Raji (cell line): ENCODE measurements around the gene IPO9.

ENCODE experiments used
- POLR2A ChIP-seq: IDR thresholded peaks from 2 replicates; pipeline ENCODE4 v1.6.1; 2011; ENCODE audit warnings: low read depth, low read length, control low read depth; ENCODE audit not compliant: insufficient read depth

Gene IPO9

GRCh38 chr1:201870397-201870796 lies 41.4 kb downstream of the IPO9 start:
- no peak for TF ChIP-seq POLR2A

DNA sequence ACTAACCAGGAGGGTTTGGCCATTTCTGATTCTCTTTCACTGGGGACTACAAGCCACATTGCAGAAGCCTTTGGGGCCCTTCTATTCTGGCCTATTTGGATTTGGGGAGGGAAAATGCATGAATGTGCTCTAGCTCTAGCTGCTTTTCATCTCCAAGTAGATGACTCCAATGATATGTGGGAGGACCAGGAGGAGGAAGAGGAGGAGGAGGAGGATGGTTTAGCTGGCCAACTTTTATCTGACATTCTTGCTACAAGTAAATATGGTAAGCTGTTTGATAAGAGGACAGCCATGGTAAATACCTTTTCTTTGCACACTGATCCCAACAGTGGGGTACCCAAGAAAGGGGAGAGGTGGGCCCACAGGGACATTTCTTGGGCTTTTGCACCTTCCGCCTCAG lies 45.7 kb downstream of the IPO9 start:
- no peak for TF ChIP-seq POLR2A

DNA sequence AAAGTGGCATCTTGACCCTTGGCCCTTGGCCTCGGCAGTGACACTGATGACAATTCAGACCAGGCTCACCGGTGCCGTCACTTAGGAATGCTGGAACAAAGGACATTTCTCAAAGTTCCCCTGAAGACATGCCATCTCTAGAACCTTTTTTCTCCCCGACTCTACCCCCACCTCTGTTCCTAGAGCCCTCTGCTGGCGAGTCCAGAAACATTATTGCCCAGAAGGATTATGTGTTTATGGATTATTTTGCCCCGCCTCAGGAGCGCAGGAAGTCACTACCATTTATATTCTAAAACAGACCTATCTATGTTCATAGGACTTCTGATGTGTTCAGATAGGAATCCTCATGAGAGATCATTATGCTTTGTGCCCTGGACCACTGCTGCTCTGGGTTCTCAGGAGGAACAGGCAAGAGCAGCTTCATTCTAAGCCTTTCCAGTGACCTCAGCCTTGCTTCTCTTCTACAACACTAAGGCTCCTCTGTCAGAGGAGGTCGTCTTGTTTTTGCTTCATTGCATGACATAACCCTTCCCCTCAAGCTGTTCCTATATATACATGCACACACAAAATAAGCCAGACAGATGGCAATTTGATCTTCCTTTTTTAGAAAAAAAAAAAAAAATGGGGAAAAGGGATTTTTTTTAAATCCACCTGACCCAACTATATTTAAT lies 47.3 kb downstream of the IPO9 start:
- no peak for TF ChIP-seq POLR2A

DNA sequence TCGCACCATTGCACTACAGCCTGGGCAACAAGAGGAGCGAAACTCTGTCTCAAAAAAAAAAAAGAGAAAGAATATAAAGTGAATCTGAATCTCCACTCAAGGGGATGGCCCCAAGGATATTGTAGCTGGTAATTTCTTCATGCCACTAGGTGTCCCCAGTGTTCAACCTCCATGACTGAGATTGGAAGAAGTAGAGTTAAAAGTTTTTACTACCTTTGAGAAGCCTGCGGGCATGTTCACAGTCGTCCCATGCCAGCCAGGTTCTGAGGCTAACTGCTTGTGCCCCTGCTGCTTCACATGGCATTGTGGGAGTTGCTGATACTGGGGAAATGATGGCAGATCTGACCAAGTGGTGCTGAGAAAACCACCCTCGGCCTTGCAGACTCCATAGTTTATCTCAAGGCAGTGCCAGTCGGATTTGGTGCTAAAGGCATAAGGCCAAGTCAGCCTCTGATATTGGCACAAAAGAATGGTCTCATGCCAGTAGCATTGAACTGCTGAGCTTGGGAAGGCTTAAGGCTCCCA lies 49.0 kb downstream of the IPO9 start:
- no peak for TF ChIP-seq POLR2A

GRCh38 chr1:201880928-201881571 lies 52.1 kb downstream of the IPO9 start:
- TF ChIP-seq POLR2A = no peak

DNA sequence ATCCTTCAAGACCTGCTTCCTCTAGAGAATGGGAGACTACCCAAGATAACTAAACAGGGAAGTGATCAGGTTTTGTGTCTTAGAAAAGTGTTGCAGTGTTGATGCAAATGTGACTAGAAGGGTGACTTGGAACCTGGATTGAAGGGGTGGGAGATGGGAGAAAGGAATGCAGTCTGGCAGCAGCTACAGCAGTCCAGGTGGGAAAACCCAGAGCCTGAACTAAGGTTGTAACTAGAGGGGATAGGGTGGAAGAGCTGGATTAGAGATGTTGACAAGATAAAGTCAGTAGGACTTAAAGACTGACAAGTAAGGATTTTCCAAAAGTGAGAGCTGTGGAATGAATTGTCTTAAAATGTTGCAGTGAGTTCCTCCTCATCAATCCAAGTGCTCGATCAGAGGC lies 52.7 kb downstream of the IPO9 start:
- TF ChIP-seq POLR2A = no peak

GRCh38 chr1:201882665-201883132 lies 53.7 kb downstream of the IPO9 start:
- no peak for TF ChIP-seq POLR2A

DNA sequence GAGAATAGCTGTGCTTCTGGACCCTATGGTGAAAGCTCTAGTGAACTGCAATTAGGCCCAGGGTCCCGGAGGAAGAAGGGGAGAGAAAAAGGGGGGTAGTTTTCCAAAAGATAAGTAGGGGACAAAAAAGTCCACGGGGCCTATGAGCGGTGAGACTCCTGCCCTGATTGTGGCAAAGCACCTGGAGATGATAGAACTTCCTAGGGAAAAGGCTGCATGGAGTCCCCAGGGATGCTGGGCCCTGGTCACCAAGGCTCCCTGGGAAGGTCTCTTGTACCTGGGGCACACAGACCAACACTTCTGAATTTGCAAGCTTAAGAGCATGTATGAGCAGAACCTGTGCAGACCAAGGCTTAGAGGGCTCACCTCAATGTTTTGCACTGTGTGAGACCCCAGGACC lies 54.3 kb downstream of the IPO9 start:
- no peak for TF ChIP-seq POLR2A

- no peak for TF ChIP-seq POLR2A
These were observed 54.8 kb downstream of the IPO9 start for GRCh38 chr1:201883786-201884185.

DNA sequence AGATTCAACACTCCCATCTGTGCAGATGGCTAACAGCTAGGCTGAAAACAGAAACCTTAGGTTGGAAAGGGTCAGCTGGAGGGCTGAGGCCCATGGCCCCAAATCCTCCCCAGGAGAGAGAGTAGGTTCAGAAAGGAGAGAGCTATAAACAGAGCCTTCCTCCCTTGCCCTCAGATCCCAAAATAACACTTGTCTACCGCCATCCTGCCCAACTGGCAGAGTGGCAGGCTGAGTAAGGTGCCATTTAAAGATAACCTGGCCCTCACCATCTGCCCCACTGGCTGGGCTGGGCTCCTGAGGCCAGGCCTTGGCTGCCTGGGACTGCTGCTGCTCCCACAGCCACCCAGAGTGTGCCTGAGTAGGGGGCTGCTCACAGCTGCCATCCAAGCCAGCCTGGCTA lies 55.5 kb downstream of the IPO9 start:
- TF ChIP-seq POLR2A = no peak

- TF ChIP-seq POLR2A = no peak
These were observed 56.6 kb downstream of the IPO9 start for GRCh38 chr1:201885531-201886075.

- TF ChIP-seq POLR2A = no peak
These were observed 57.3 kb downstream of the IPO9 start for GRCh38 chr1:201886103-201886885.

DNA sequence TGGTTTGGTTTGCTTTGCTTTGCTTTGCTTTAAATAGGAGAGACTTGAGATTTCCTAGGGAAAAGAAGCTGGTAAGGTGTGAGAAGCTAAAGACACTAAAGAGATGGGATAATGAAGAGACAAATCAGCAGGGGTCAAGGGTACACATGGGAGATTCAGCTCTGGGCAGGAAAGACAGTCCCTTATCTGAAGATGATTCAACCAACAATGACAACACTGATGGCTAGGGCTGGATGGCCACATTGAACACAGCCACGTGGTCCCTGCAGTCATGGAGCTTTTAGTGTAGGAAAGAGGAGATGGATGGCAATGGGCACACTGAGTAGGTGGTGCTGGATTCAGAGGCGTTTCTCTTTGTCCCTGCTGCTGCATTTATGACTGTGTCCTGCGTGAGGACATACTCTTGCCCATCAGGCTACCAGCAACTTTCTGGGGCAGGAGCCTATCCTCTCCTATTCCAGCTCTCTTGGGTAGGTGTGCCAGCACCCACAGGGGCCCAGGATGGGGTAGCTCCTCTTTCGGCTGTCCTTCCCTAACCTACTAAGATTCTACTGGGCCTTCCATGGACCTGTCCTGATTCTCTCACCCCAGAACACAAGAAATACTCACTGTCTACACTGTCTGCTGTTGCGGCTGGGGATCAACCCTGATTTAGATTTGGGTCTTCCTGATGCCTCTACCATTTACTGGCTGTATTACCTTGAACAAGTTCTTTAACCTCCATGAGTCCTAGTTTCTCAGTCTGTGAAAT lies 58.3 kb downstream of the IPO9 start:
- TF ChIP-seq POLR2A = no peak

- TF ChIP-seq POLR2A = no peak
These were observed 59.5 kb downstream of the IPO9 start, which contains the start of gene SHISA4 for GRCh38 chr1:201888282-201889089. Gene SHISA4, plus strand, starts transcription at chr1:201888898. Its CDS starts 97 bp downstream, at chr1:201888995.
